IMR-90 (cell line): ENCODE results near the gene LEUTX. TPM values are rescaled to one million over a fixed set of nuclear protein-coding genes. Genes with fewer than 3 reads are reported as not detected.

Source experiments
- ATAC-seq: fragments of 200-7000 bp; cut with Tn5 transposase; 2 replicates; pipeline ENCODE4 v1.9.1; 2020; ENCODE audit warnings: low read depth, mild to moderate bottlenecking, moderate library complexity
- BruUV-seq: library from RNA; stranded (reverse); fragments of 400-500 nt; replicated peaks from 2 replicates; lab custom pipeline; 2021; lab: Mats Ljungman, UMichigan
- CTCF ChIA-PET: fragments of 300-600 bp; formaldehyde crosslinking; extraction: SDS; loops from one replicate; lab custom pipeline; 2021; ENCODE audit warnings: antibody characterized with exemption; lab: Yijun Ruan, JAX
- POLR2A ChIA-PET: fragments of 300-600 bp; sonication (Branson Sonifier 250); formaldehyde crosslinking; loops from one replicate; lab custom pipeline; 2022; ENCODE audit warnings: antibody characterized with exemption; ENCODE audit not compliant: unreplicated experiment; lab: Charles Lee
- DNase-seq: peaks from one replicate; pipeline ENCODE4 v3.0.0; 2013
- H2AFZ ChIP-seq: replicated peaks from 2 replicates; pipeline ENCODE3; 2013; ENCODE audit warnings: low read length, mild to moderate bottlenecking; ENCODE audit not compliant: poor library complexity
- H2AK5ac ChIP-seq: 2 replicates; pipeline ENCODE4 v1.6.1; 2013; ENCODE audit warnings: low read depth, low read length, inconsistent platforms
- H2AK9ac ChIP-seq: replicated peaks from 2 replicates; pipeline ENCODE3; 2013; ENCODE audit warnings: mild to moderate bottlenecking, low read depth, low read length, moderate library complexity; ENCODE audit not compliant: poor library complexity
- H2BK120ac ChIP-seq: 2 replicates; pipeline ENCODE4 v1.6.1; 2013; ENCODE audit warnings: low read depth, low read length, inconsistent platforms
- H2BK15ac ChIP-seq: 3 replicates; pipeline ENCODE4 v1.6.1; 2013; ENCODE audit warnings: low read depth, low read length, inconsistent platforms
- H2BK20ac ChIP-seq: 2 replicates; pipeline ENCODE4 v1.6.1; 2013; ENCODE audit warnings: low read depth, mild to moderate bottlenecking, inconsistent platforms, low read length, moderate library complexity
- H2BK5ac ChIP-seq: 2 replicates; pipeline ENCODE4 v1.6.1; 2013; ENCODE audit warnings: mild to moderate bottlenecking, low read depth, low read length, inconsistent platforms; ENCODE audit not compliant: poor library complexity, severe bottlenecking
- H3K14ac ChIP-seq: replicated peaks from 2 replicates; pipeline ENCODE4 v1.6.1; 2013; ENCODE audit warnings: low read depth, low read length, inconsistent platforms
- H3K18ac ChIP-seq: 2 replicates; pipeline ENCODE4 v1.6.1; 2013; ENCODE audit warnings: low read depth, low read length, control low read depth
- H3K23ac ChIP-seq: 2 replicates; pipeline ENCODE4 v1.6.1; 2013; ENCODE audit warnings: low read depth, low read length, inconsistent platforms
- H3K27ac ChIP-seq: 2 replicates; pipeline ENCODE4 v1.5.1; 2013; ENCODE audit warnings: mild to moderate bottlenecking, control low read depth, low read length; ENCODE audit not compliant: insufficient read depth
- H3K27me3 ChIP-seq: 2 replicates; pipeline ENCODE4 v1.6.1; 2013; ENCODE audit warnings: low read length; ENCODE audit not compliant: control insufficient read depth, insufficient read depth
- H3K36me3 ChIP-seq: 2 replicates; pipeline ENCODE4 v1.6.1; 2013; ENCODE audit warnings: low read length, mixed read lengths; ENCODE audit not compliant: control insufficient read depth, insufficient read depth
- H3K4ac ChIP-seq: 2 replicates; pipeline ENCODE4 v1.6.1; 2013; ENCODE audit warnings: low read depth, low read length, inconsistent platforms
- H3K4me1 ChIP-seq: 2 replicates; pipeline ENCODE4 v1.6.1; 2013; ENCODE audit warnings: low read length, mixed read lengths; ENCODE audit not compliant: control insufficient read depth, insufficient read depth
- H3K4me2 ChIP-seq: 2 replicates; pipeline ENCODE4 v1.6.1; 2013; ENCODE audit warnings: low read depth, mild to moderate bottlenecking, control low read depth, low read length, moderate library complexity
- H3K4me3 ChIP-seq: 2 replicates; pipeline ENCODE4 v1.5.1; 2013; ENCODE audit warnings: low read depth, mild to moderate bottlenecking, control low read depth, low read length, moderate library complexity; ENCODE audit not compliant: insufficient read depth
- H3K56ac ChIP-seq: 2 replicates; pipeline ENCODE4 v1.6.1; 2013; ENCODE audit warnings: low read length, inconsistent platforms; ENCODE audit not compliant: insufficient read depth; ENCODE audit errors: extremely low read depth
- H3K79me1 ChIP-seq, 2 experiments: 2 replicates each; pipeline ENCODE4 v1.6.1; 2013; ENCODE audit warnings: low read length in 2 of 2, inconsistent platforms in 1 of 2, low read depth in 1 of 2
- H3K9ac ChIP-seq: 2 replicates; pipeline ENCODE4 v1.6.1; 2013; ENCODE audit warnings: low read depth, low read length, control low read depth
- H3K9me1 ChIP-seq: 2 replicates; pipeline ENCODE4 v1.6.1; 2013; ENCODE audit warnings: low read length, inconsistent platforms; ENCODE audit not compliant: insufficient read depth
- H3K9me3 ChIP-seq: 2 replicates; pipeline ENCODE4 v1.6.1; 2013; ENCODE audit warnings: low read length; ENCODE audit not compliant: control insufficient read depth, insufficient read depth
- H4K20me1 ChIP-seq: 2 replicates; pipeline ENCODE4 v1.6.1; 2013; ENCODE audit warnings: low read length, inconsistent platforms; ENCODE audit not compliant: insufficient read depth
- H4K5ac ChIP-seq: 2 replicates; pipeline ENCODE4 v1.6.1; 2013; ENCODE audit warnings: mild to moderate bottlenecking, low read depth, low read length, control low read depth
- H4K8ac ChIP-seq, 2 experiments: 2 replicates each; pipeline ENCODE4 v1.6.1; 2013; ENCODE audit warnings: low read depth in 2 of 2, low read length in 2 of 2, control low read depth in 1 of 2, inconsistent platforms in 1 of 2
- H4K91ac ChIP-seq: 2 replicates; pipeline ENCODE4 v1.6.1; 2013; ENCODE audit warnings: low read depth, low read length, inconsistent platforms; ENCODE audit not compliant: insufficient read depth
- FOS ChIP-seq: fragments of 150-350 bp; IDR thresholded peaks from 2 replicates; pipeline ENCODE4 v1.6.1; 2016; ENCODE audit warnings: low read depth, low read length
- POLR2A ChIP-seq: IDR thresholded peaks from 2 replicates; pipeline ENCODE4 v1.6.1; 2012; ENCODE audit warnings: mild to moderate bottlenecking, low read depth, low read length
- RAD21 ChIP-seq: IDR thresholded peaks from 2 replicates; pipeline ENCODE4 v1.6.1; 2012; ENCODE audit warnings: low read length, improper control_type of control experiment
- RFX5 ChIP-seq: IDR thresholded peaks from 2 replicates; pipeline ENCODE4 v1.8.0; 2012; ENCODE audit warnings: low read depth, mild to moderate bottlenecking, low read length, moderate library complexity
- SMC3 ChIP-seq: fragments of 150-350 bp; IDR thresholded peaks from 2 replicates; pipeline ENCODE4 v1.6.1; 2016; ENCODE audit warnings: low read depth, mild to moderate bottlenecking, antibody characterized with exemption, low read length, moderate library complexity
- WGBS, 2 experiments: methylation state at CpG; one replicate each; pipeline versions ENCODE4 v1.1.5 to v1.1.7; 2013; ENCODE audit warnings: missing lambda C conversion rate in 2 of 2; ENCODE audit not compliant: insufficient read length in 1 of 2; ENCODE audit errors: extremely low coverage in 2 of 2; 5-methylcytosine and 5-hydroxymethylcytosine counted together
- dilution Hi-C: fragments of 300-500 bp; cut with HindIII; formaldehyde crosslinking; loops from one replicate; pipeline ENCODE4 v1.14.3; 2018; ENCODE audit warnings: low sequenced_read_pairs; ENCODE audit not compliant: unreplicated experiment
- in situ Hi-C: fragments of 300-500 bp; cut with MboI; formaldehyde crosslinking; loops from 3 replicates; pipeline ENCODE4 v1.14.3; 2019; ENCODE audit warnings: low sequenced_read_pairs, inconsistent platforms, mixed read lengths
- intact Hi-C: fragments of 100-400 bp; cut with micrococcal nuclease; formaldehyde crosslinking; loops from 2 replicates; pipeline ENCODE4 v1.10.0; 2022
- polyA plus RNA-seq, 3 experiments: library from polyadenylated mRNA; depleted of rRNA; stranded (reverse); fragments of >200 nt; gene quantifications; 2 replicates each; pipeline ENCODE4 v1.2.3, GENCODE V29; 2012; ENCODE audit warnings: low replicate concordance in 1 of 3
- total RNA-seq: library from RNA; depleted of rRNA; stranded (reverse); fragments of >200 nt; gene quantifications from 2 replicates; pipeline ENCODE4 v1.2.3, GENCODE V29; 2012
- TF ChIP-seq, protein P1 (sequence below): fragments of 150-350 bp; IDR thresholded peaks from 2 replicates; pipeline ENCODE4 v1.6.1; 2017; ENCODE audit warnings: mild to moderate bottlenecking, antibody characterized with exemption, low read length, low read depth
- TF ChIP-seq, protein P2 (sequence below): conservative IDR thresholded peaks from 2 replicates; pipeline ENCODE4 v1.5.1; 2012; ENCODE audit warnings: mild to moderate bottlenecking, low read depth, low read length, improper control_type of control experiment

Gene LEUTX
- total and polyA plus RNA-seq, 2 of the 4 experiments (the other 2 are of a cell fraction), result not detected

DNA sequence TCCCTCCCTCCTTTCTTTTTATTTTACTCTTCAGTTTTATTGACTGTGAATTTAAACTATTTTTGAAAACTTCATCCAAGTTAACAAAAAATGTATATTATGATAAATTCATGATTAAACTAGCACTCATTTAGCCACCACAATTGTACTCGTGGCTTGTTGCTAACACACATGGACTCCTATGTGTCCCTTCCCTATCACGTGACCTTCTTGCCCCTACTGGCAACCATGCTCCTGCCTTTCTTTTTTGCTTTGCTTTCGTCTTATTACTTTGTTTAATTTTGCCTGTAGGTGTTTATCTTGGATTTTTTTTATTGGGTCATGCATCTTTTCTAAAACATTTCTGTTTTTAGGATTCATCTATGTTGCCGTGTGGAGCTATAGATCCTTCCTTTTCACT lies 49.1 kb upstream of the LEUTX start:
- Histone ChIP-seq H2BK5ac (no peak overlapping the region), H2BK20ac (no peak overlapping the region), H3K4me3 (no peak overlapping the region), H3K4ac (no peak overlapping the region), H4K20me1 (no peaks in the 10 kb centered on the region), H4K91ac (no peak overlapping the region), H3K23ac (no peak overlapping the region), H4K5ac (no peak overlapping the region), H3K18ac (no peak overlapping the region), H3K36me3 (no peaks in the 10 kb centered on the region), H3K56ac (no peak overlapping the region), H3K4me1 (no peaks in the 10 kb centered on the region), H4K8ac (no peak overlapping the region), H3K27ac (no peak overlapping the region), H3K9me3 (no peaks in the 10 kb centered on the region), H3K79me1 (no peaks in the 10 kb centered on the region), H3K9me1 (no peaks in the 10 kb centered on the region), H2BK120ac (no peak overlapping the region), H3K9ac (no peak overlapping the region), H3K27me3 (no peaks in the 10 kb centered on the region), H2AFZ (no peak overlapping the region), H2AK5ac (no peak overlapping the region), H2AK9ac (no peak overlapping the region), H3K4me2 (no peak overlapping the region), H3K14ac (no peak overlapping the region), H2BK15ac (no peak overlapping the region)
- dilution Hi-C loops, result no loop called here
- no peak for ATAC-seq
- BruUV-seq, result no TSS peak
- DNase-seq, result no peak
- POLR2A ChIA-PET, result no interaction called here
- CTCF ChIA-PET, result no interaction called here
- intact Hi-C loops, result no loop called here
- WGBS, 2 experiments, result no CpG with 5 or more reads among the region's 4 CpGs
- in situ Hi-C loops, result no loop called here
- TF ChIP-seq FOS (no peak), POLR2A (no peak), RAD21 (no peak), SMC3 (no peak), RFX5 (no peak)
- TF ChIP-seq, protein P1, sequence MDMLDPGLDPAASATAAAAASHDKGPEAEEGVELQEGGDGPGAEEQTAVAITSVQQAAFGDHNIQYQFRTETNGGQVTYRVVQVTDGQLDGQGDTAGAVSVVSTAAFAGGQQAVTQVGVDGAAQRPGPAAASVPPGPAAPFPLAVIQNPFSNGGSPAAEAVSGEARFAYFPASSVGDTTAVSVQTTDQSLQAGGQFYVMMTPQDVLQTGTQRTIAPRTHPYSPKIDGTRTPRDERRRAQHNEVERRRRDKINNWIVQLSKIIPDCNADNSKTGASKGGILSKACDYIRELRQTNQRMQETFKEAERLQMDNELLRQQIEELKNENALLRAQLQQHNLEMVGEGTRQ, result no peak
- TF ChIP-seq, protein P2, sequence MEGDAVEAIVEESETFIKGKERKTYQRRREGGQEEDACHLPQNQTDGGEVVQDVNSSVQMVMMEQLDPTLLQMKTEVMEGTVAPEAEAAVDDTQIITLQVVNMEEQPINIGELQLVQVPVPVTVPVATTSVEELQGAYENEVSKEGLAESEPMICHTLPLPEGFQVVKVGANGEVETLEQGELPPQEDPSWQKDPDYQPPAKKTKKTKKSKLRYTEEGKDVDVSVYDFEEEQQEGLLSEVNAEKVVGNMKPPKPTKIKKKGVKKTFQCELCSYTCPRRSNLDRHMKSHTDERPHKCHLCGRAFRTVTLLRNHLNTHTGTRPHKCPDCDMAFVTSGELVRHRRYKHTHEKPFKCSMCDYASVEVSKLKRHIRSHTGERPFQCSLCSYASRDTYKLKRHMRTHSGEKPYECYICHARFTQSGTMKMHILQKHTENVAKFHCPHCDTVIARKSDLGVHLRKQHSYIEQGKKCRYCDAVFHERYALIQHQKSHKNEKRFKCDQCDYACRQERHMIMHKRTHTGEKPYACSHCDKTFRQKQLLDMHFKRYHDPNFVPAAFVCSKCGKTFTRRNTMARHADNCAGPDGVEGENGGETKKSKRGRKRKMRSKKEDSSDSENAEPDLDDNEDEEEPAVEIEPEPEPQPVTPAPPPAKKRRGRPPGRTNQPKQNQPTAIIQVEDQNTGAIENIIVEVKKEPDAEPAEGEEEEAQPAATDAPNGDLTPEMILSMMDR, result no peak
